NCI-H2196 treated with DMSO at 0.1 percent for 48 hours (cell line): ENCODE results near the gene ADGRG3.

Source experiments
- DNase-seq: peaks from one replicate; lab custom pipeline; 2025; ENCODE audit not compliant: unreplicated experiment; lab: John Stamatoyannopoulos, UW

The ADGRG3 gene

GRCh38 chr16:57668263-57668571 is at the start of gene ADGRG3:
Gene ADGRG3 (plus strand): TSS chr16:57668306. CDS start chr16:57668348, 42 bp downstream.
- no peak for DNase-seq

- no peak for DNase-seq
Measured at GRCh38 chr16:57619133-57619605, 48.9 kb upstream of the ADGRG3 start.

- DNase-seq = peak; percentile 67
Measured at GRCh38 chr16:57619606-57620334, 48.3 kb upstream of the ADGRG3 start.

GRCh38 chr16:57620335-57621231 is 47.5 kb upstream of the ADGRG3 start:
- DNase-seq = no peak

GRCh38 chr16:57621521-57622271 is 46.4 kb upstream of the ADGRG3 start:
- no peak for DNase-seq

GRCh38 chr16:57622361-57623250 is 45.5 kb upstream of the ADGRG3 start:
- DNase-seq = no peak

- peak; percentile 78 for DNase-seq
Measured at GRCh38 chr16:57623251-57624043, 44.7 kb upstream of the ADGRG3 start.

GRCh38 chr16:57624044-57624688 is 43.9 kb upstream of the ADGRG3 start:
- no peak for DNase-seq

- DNase-seq = no peak
Measured at GRCh38 chr16:57624806-57625500, 43.2 kb upstream of the ADGRG3 start.

- DNase-seq = no peak
Measured at GRCh38 chr16:57626420-57627170, 41.5 kb upstream of the ADGRG3 start.

- DNase-seq = no peak
Measured at GRCh38 chr16:57627184-57627871, 40.8 kb upstream of the ADGRG3 start.

GRCh38 chr16:57628008-57628781 is 39.9 kb upstream of the ADGRG3 start, which contains the start of gene ADGRG1:
Gene ADGRG1 (plus strand): TSS chr16:57628630. CDS start chr16:57650288, 21,658 bp downstream.
- no peak for DNase-seq

GRCh38 chr16:57628783-57629293 is 39.3 kb upstream of the ADGRG3 start:
- DNase-seq = no peak

GRCh38 chr16:57629516-57630406 is 38.3 kb upstream of the ADGRG3 start:
- DNase-seq = no peak

- no peak for DNase-seq
Measured at GRCh38 chr16:57630407-57630797, 37.7 kb upstream of the ADGRG3 start.
